ENCODE measurements around the gene ZNF331.
"Not testable (repeated sequence)": the region's sequence is repeated elsewhere in the genome, so short reads cannot be mapped to it uniquely, and the experiment has no call there.

- TF ChIP-seq CTCF (optimal IDR thresholded peaks at IDR 0.05 in 1 of 3, IDR thresholded peaks at IDR 0.05 in 1 of 3, conservative IDR thresholded peaks at IDR 0.05 in 1 of 3; ENCODE audit: extremely low read depth in 1 of 3, insufficient read depth in 2 of 3, low read length in 3 of 3); EZH2 (IDR thresholded peaks at IDR 0.05; ENCODE audit: low read length): not testable (repeated sequence)
Observed at GRCh38 chr19:53515047-53515446, 22.9 kb upstream of the ZNF331 start.

Measured in keratinocyte (primary cell).